HepG2 (cell line): ENCODE measurements around the gene TMCO2. TPM values are rescaled to one million over a fixed set of nuclear protein-coding genes. Genes with fewer than 3 reads are reported as not detected.
A peak's percentile ranks its signal among the peaks of the same experiment; 100 is the strongest.

Source experiments
- ARNTL ChIP-seq: sonication (generic); formaldehyde crosslinking; IDR thresholded peaks from 2 replicates; pipeline ENCODE4 v1.4.0; 2020; ENCODE audit warnings: mild to moderate bottlenecking, missing genetic modification reagents
- CBX1 ChIP-seq: IDR thresholded peaks from one replicate; pipeline ENCODE4 v1.6.1; 2016; ENCODE audit warnings: antibody characterized with exemption, low read depth
- ELF3 ChIP-seq: IDR thresholded peaks from 2 replicates; pipeline ENCODE4 v1.6.1; 2016; ENCODE audit warnings: missing genetic modification reagents, missing compliant biosample characterization
- FOXA3 ChIP-seq: IDR thresholded peaks from 2 replicates; pipeline ENCODE4 v1.6.1; 2016; ENCODE audit warnings: missing genetic modification reagents, missing compliant biosample characterization
- GLI4 ChIP-seq: sonication (generic); formaldehyde crosslinking; IDR thresholded peaks from 2 replicates; pipeline ENCODE4 v1.5.1; 2020; ENCODE audit warnings: missing genetic modification reagents, mild to moderate bottlenecking, moderate library complexity, borderline replicate concordance
- HBP1 ChIP-seq: IDR thresholded peaks from 2 replicates; pipeline ENCODE4 v1.6.1; 2016; ENCODE audit warnings: low read depth, control low read depth
- HDAC1 ChIP-seq: sonication (generic); formaldehyde crosslinking; IDR thresholded peaks from 2 replicates; pipeline ENCODE4 v1.5.1; 2020; ENCODE audit warnings: mild to moderate bottlenecking, missing genetic modification reagents
- IKZF4 ChIP-seq: sonication (generic); formaldehyde crosslinking; IDR thresholded peaks from 2 replicates; pipeline ENCODE4 v1.5.1; 2020; ENCODE audit warnings: borderline replicate concordance, mild to moderate bottlenecking, low read depth, missing genetic modification reagents; ENCODE audit errors: not compliant biosample characterization
- IRF2 ChIP-seq: IDR thresholded peaks from 2 replicates; pipeline ENCODE4 v1.6.1; 2018; ENCODE audit warnings: missing genetic modification reagents, missing compliant biosample characterization
- KAT7 ChIP-seq: IDR thresholded peaks from 2 replicates; pipeline ENCODE4 v1.6.1; 2018; ENCODE audit warnings: borderline replicate concordance, missing compliant biosample characterization
- MEIS1 ChIP-seq: sonication (generic); formaldehyde crosslinking; IDR thresholded peaks from 2 replicates; pipeline ENCODE4 v1.9.0; 2021; ENCODE audit warnings: mild to moderate bottlenecking, missing genetic modification reagents, moderate library complexity, borderline replicate concordance
- MEIS2 ChIP-seq: sonication (generic); formaldehyde crosslinking; IDR thresholded peaks from 2 replicates; pipeline ENCODE4 v1.9.0; 2021; ENCODE audit warnings: mild to moderate bottlenecking, missing genetic modification reagents
- RNF219 ChIP-seq: sonication (generic); formaldehyde crosslinking; IDR thresholded peaks from 2 replicates; pipeline ENCODE4 v1.5.0; 2020; ENCODE audit warnings: mild to moderate bottlenecking, missing genetic modification reagents
- SAP130 ChIP-seq: IDR thresholded peaks from 2 replicates; pipeline ENCODE4 v1.6.1; 2016; ENCODE audit warnings: low read depth
- SATB2 ChIP-seq: sonication (generic); formaldehyde crosslinking; IDR thresholded peaks from 2 replicates; pipeline ENCODE4 v1.5.0; 2020; ENCODE audit warnings: missing genetic modification reagents
- ZFP1 ChIP-seq: IDR thresholded peaks from 2 replicates; pipeline ENCODE4 v1.6.1; 2016
- ZNF230 ChIP-seq: sonication (generic); formaldehyde crosslinking; IDR thresholded peaks from 2 replicates; pipeline ENCODE4 v1.4.0; 2020; ENCODE audit warnings: mild to moderate bottlenecking, missing genetic modification reagents
- ZNF296 ChIP-seq: sonication (generic); formaldehyde crosslinking; conservative IDR thresholded peaks from 2 replicates; pipeline ENCODE4 v1.5.0; 2020; ENCODE audit warnings: mild to moderate bottlenecking, missing genetic modification reagents
- ZNF691 ChIP-seq: sonication (generic); formaldehyde crosslinking; IDR thresholded peaks from 2 replicates; pipeline ENCODE4 v1.4.0; 2020; ENCODE audit warnings: missing genetic modification reagents, low read depth, mild to moderate bottlenecking, borderline replicate concordance
- ZNF782 ChIP-seq: sonication (generic); formaldehyde crosslinking; IDR thresholded peaks from 2 replicates; pipeline ENCODE4 v1.4.0; 2020; ENCODE audit warnings: missing genetic modification reagents, mild to moderate bottlenecking, borderline replicate concordance
- ZNF792 ChIP-seq: IDR thresholded peaks from 2 replicates; pipeline ENCODE4 v1.6.1; 2016
- polyA plus RNA-seq, 8 experiments: library from polyadenylated mRNA; depleted of rRNA in 3 of 8; stranded (reverse) in 7 of 8; unstranded in 1 of 8; fragments of >200 nt; fragmentation: Illumina TruSeq in 4 of 8; extraction: Trizol in 4 of 8; gene quantifications; 2 replicates each; pipeline versions ENCODE4 v1.2.1 to v1.2.3, GENCODE V29; 2011 to 2016; ENCODE audit warnings: low read depth in 4 of 8, missing spikeins in 1 of 8, mixed read lengths in 1 of 8; ENCODE audit not compliant: insufficient read depth in 1 of 8
- total RNA-seq, 5 experiments: library from RNA; depleted of rRNA; stranded (reverse); fragments of >200 nt; fragmentation: Illumina TruSeq; extraction: Trizol; gene quantifications; 2 replicates each; pipeline ENCODE4 v1.2.3, GENCODE V29; 2016; ENCODE audit warnings: low read depth in 1 of 5
- TF ChIP-seq, protein P1 (sequence below): sonication (generic); formaldehyde crosslinking; IDR thresholded peaks from 2 replicates; pipeline ENCODE4 v1.4.0; 2020; ENCODE audit warnings: missing genetic modification reagents
- TF ChIP-seq, protein P2 (sequence below): sonication (generic); formaldehyde crosslinking; IDR thresholded peaks from 2 replicates; pipeline ENCODE4 v1.4.0; 2020; ENCODE audit warnings: missing genetic modification reagents

The TMCO2 gene
- total and polyA plus RNA-seq, 2 of the 13 experiments (the other 11 are each of a cell fraction or from before 2014, with no cell fraction given): not detected

GRCh38 chr1:40257688-40258444 lies 10.1 kb downstream of the TMCO2 start, which contains the start of gene ZMPSTE24 (continued):
- TF ChIP-seq KAT7 (CRISPR knock-in tag) (peak; percentile 100), ZNF691 (peak; percentile 94), ZNF230 (CRISPR knock-in tag) (peak; percentile 91; the same call in 1 of the 2 replicates), ZFP1 (CRISPR knock-in tag) (peak; percentile 90; the same call in 1 of the 2 replicates), ZNF782 (CRISPR knock-in tag) (peak; percentile 90; the same call in 1 of the 2 replicates), MEIS2 (CRISPR knock-in tag) (0 out of 2 replicates have a peak, but pooled peaks have one; percentile 87), SAP130 (peak; percentile 99), HDAC1 (peak; percentile 98), HBP1 (CRISPR knock-in tag) (peak; percentile 91), IKZF4 (peak; percentile 83), CBX1 (peak; percentile 82), IRF2 (CRISPR knock-in tag) (peak; percentile 99), FOXA3 (CRISPR knock-in tag) (peak; percentile 68), ZNF792 (CRISPR knock-in tag) (peak; percentile 50), RNF219 (peak; percentile 91; the same call in 1 of the 2 replicates), ELF3 (CRISPR knock-in tag) (peak; percentile 79), ZNF296 (peak; percentile 33; the same call in 1 of the 2 replicates), GLI4 (CRISPR knock-in tag) (peak; percentile 65; the same call in 1 of the 2 replicates), ARNTL (CRISPR knock-in tag) (peak; percentile 31; the same call in 1 of the 2 replicates), SATB2 (CRISPR knock-in tag) (no peak), MEIS1 (peak; percentile 96)
- TF ChIP-seq, protein P1, sequence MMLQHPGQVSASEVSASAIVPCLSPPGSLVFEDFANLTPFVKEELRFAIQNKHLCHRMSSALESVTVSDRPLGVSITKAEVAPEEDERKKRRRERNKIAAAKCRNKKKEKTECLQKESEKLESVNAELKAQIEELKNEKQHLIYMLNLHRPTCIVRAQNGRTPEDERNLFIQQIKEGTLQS: no peak; the same call in none of the 2 replicates
- TF ChIP-seq, protein P2, sequence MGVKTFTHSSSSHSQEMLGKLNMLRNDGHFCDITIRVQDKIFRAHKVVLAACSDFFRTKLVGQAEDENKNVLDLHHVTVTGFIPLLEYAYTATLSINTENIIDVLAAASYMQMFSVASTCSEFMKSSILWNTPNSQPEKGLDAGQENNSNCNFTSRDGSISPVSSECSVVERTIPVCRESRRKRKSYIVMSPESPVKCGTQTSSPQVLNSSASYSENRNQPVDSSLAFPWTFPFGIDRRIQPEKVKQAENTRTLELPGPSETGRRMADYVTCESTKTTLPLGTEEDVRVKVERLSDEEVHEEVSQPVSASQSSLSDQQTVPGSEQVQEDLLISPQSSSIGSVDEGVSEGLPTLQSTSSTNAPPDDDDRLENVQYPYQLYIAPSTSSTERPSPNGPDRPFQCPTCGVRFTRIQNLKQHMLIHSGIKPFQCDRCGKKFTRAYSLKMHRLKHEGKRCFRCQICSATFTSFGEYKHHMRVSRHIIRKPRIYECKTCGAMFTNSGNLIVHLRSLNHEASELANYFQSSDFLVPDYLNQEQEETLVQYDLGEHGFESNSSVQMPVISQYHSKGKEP: peak; percentile 7; the same call in 1 of the 2 replicates
